Measurements from ENCODE around the gene COX17.
A peak's percentile ranks its signal among the peaks of the same experiment; 100 is the strongest.

GRCh38 chr3:119690043-119690656, 12.9 kb upstream of the COX17 start:
- TF ChIP-seq MXI1 (IDR thresholded peaks at IDR 0.05; ENCODE audit: low read depth, low read length) (no peak), POLR2AphosphoS5 (IDR thresholded peaks at IDR 0.05; ENCODE audit: low read depth, low read length) (no peak), EP300 (IDR thresholded peaks at IDR 0.05; ENCODE audit: borderline replicate concordance in 1 of 2, low read depth in 1 of 2, low read length in 1 of 2) (no peak), EZH2phosphoT487 (IDR thresholded peaks at IDR 0.05; ENCODE audit: borderline replicate concordance, low read depth) (no peak), MEF2A (IDR thresholded peaks at IDR 0.05; ENCODE audit: borderline replicate concordance, low read depth) (no peak), NRF1 (IDR thresholded peaks at IDR 0.05; ENCODE audit: low read depth, low read length) (no peak), IRF3 (IDR thresholded peaks at IDR 0.05; ENCODE audit: low read depth, low read length) (no peak)
- TF ChIP-seq, protein P1, sequence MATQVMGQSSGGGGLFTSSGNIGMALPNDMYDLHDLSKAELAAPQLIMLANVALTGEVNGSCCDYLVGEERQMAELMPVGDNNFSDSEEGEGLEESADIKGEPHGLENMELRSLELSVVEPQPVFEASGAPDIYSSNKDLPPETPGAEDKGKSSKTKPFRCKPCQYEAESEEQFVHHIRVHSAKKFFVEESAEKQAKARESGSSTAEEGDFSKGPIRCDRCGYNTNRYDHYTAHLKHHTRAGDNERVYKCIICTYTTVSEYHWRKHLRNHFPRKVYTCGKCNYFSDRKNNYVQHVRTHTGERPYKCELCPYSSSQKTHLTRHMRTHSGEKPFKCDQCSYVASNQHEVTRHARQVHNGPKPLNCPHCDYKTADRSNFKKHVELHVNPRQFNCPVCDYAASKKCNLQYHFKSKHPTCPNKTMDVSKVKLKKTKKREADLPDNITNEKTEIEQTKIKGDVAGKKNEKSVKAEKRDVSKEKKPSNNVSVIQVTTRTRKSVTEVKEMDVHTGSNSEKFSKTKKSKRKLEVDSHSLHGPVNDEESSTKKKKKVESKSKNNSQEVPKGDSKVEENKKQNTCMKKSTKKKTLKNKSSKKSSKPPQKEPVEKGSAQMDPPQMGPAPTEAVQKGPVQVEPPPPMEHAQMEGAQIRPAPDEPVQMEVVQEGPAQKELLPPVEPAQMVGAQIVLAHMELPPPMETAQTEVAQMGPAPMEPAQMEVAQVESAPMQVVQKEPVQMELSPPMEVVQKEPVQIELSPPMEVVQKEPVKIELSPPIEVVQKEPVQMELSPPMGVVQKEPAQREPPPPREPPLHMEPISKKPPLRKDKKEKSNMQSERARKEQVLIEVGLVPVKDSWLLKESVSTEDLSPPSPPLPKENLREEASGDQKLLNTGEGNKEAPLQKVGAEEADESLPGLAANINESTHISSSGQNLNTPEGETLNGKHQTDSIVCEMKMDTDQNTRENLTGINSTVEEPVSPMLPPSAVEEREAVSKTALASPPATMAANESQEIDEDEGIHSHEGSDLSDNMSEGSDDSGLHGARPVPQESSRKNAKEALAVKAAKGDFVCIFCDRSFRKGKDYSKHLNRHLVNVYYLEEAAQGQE (IDR thresholded peaks at IDR 0.05; ENCODE audit: low read depth, low read length), result no peak
- TF ChIP-seq, protein P2, sequence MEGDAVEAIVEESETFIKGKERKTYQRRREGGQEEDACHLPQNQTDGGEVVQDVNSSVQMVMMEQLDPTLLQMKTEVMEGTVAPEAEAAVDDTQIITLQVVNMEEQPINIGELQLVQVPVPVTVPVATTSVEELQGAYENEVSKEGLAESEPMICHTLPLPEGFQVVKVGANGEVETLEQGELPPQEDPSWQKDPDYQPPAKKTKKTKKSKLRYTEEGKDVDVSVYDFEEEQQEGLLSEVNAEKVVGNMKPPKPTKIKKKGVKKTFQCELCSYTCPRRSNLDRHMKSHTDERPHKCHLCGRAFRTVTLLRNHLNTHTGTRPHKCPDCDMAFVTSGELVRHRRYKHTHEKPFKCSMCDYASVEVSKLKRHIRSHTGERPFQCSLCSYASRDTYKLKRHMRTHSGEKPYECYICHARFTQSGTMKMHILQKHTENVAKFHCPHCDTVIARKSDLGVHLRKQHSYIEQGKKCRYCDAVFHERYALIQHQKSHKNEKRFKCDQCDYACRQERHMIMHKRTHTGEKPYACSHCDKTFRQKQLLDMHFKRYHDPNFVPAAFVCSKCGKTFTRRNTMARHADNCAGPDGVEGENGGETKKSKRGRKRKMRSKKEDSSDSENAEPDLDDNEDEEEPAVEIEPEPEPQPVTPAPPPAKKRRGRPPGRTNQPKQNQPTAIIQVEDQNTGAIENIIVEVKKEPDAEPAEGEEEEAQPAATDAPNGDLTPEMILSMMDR (IDR thresholded peaks at IDR 0.05), result peak; percentile 65
- TF ChIP-seq, protein P3, sequence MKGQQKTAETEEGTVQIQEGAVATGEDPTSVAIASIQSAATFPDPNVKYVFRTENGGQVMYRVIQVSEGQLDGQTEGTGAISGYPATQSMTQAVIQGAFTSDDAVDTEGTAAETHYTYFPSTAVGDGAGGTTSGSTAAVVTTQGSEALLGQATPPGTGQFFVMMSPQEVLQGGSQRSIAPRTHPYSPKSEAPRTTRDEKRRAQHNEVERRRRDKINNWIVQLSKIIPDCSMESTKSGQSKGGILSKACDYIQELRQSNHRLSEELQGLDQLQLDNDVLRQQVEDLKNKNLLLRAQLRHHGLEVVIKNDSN (IDR thresholded peaks at IDR 0.05; ENCODE audit: borderline replicate concordance, low read depth), result no peak
